T-helper 2 cell (primary cell): ENCODE measurements around the gene TMEM209.
"Not testable (repeated sequence)": the region's sequence is repeated elsewhere in the genome, so short reads cannot be mapped to it uniquely, and the experiment has no call there.

Source experiments
- DNase-seq, 5 experiments: peaks; one replicate each; pipeline versions ENCODE4 v3.0.0 to v3.0.0-alpha.2; 2012 to 2022

Gene TMEM209

DNA sequence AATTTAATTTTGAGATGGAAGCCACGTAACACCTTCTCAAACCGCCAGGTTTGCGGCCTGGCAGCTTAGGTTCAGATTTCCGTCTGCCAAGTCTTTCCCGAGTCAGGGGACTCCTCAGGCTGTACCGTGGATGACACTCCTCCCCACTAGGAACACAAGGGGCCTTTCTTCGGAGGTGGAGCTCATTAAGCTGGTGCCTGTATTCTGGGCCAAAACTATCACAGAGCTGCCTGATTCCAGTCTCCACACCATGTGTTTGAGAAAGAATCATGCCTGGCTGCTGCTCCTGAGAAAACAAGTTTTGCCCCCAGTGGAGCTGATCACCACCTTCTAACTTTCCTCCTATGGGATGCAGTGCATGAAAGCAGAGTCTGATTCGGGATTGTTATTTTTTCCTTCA lies 44.8 kb downstream of the TMEM209 start:
- DNase-seq: no peak

DNA sequence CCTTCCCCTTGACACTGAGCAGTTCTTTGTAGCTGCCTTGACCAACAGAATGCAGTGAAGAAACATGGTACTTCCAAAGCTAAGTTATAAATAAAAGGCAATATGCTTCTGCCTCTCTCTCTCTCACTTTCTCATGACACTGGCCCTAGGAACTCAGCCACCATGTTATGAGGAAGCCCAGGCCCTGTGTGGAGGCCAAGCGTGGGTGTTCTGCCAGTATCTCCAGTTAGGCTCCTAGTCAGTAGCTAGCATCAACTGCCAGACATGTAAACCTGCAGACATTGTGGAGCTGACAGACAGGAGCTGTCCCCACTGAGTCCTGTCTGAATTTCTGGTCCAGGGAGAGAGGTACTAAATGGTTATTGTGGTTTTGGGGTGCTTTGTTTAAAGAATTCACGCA lies 45.2 kb downstream of the TMEM209 start:
- DNase-seq: no peak

DNA sequence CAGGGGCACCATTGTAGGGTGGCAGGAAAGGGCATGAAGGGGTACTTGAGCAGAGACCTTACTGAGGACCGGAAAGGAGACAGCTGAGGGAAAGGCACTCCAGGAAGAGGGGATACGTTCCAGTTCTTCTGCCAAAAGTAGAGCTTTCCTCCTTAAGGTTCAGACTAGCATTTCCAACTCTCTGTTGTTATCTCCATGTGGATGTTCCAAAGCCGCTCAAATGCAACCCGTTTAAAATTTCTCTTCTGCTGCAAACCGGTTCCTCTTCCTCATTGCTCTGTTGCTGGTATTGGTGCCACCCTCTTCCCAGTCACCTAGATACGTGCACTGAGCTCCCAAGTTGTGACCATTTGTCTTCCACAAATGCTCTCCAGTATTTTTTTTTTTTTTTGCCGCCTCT lies 47.5 kb downstream of the TMEM209 start:
- DNase-seq: no peak

DNA sequence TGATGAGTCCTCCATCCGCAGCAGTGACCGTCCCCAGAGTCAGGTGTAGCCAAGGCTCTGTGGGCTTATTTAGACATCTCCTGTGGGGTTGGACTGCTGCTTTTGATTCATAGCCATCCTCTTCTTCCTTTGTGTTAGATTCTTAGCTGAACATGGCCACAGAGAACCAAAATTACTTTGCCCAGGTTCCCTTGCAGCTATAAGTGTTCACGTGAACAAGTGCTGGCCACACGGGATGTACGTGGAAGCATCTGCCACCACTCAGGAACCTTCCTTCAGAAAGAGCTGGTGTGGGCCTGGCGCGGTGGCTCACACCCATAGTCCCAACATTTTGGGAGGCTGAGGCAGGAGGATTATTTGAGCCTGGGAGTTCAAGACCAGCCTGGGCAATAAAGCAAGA lies 49.1 kb downstream of the TMEM209 start:
- no peak for DNase-seq

DNA sequence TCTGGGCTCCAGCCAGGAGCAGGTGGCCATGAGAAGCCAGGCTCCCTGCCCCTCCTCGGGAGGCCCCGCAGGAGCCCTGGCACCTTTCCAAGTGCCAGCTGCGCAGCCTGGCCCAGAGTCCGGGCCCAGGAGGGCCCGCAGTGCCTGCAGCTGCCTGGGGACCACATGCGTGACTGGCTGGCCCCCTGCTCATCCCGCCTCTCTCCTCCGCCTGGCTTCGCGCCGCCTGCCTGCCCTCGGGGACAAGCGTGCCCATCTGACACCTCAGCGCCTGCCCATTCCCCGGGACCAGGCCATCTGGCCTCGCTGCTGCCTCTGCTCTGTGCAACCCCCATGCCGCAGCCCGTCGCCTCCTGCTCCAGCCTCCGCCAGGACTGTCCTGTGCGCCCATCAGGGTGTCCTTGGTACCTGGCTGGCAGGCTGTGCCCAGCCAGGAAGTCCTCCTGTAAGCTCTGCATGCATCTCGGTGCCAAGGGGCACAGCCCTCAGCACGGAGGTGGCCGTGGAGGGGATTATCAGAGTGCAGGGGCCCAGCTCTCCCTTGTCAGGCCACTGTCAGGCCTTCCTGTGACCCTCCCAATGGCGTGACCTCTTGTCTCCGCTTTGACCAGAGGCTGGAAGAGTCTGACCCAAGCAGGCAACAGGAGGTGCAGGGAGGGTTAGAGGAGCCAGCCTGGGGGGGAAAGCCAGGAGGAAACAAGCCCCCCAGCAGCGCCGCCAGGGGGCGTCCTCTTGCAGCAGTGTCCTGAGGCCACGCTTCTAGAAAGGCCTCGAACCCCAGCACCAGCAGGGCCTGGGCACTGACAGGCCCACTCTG lies 50.5 kb downstream of the TMEM209 start:
- DNase-seq: no peak

DNA sequence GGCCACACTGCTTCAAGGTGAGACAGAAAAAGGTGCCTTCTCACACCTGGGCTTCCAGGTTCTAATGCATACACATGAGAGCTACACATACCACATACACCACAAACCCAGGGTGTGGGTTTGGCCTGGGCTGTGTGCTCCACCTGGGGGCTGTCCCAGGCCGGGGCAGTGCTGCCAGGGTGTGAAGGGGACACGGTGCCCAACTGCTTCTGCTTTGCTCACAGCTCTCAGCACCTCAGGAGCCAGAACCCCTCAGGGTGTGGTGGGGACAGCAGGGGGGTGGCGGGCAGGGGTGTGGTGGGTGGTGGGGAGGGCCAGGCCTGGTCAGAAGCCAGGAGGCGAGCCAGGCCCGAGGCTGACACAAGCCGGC lies 51.1 kb downstream of the TMEM209 start:
- DNase-seq: no peak

DNA sequence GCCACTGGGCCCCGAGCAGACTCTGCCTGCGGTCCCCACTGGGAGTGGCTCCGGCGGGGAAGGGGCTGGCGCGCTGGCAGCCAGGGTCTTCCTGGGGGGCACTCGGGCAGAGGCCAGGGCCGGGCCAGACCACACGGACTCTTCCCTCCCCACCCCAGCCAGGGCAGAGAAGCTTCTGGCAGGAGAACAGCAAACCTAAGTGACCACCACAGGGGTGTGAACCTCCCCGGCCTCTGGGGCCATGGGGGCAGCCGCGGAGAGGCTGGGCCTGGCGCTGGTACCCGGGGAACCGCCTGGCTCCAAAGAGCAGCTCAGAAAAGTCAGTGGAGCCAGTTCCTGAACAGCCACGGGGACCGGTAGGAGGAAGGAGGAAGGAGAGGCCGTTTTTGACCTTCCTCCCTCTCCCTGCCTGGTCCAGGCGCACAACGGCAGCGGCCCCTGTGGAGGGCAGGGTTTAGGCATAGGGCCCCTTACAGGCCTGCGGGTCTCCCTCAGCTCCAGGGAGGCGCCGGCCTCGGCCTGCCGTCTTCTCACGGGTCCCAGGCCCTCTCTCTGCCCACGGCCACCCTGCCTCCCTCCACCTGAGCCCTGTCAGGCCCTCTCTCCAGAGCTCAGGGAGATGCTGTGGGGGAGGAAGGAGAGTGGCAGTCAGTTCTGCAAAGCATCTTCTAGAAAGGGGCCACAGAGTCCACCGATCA lies 51.8 kb downstream of the TMEM209 start:
- no peak for DNase-seq

DNA sequence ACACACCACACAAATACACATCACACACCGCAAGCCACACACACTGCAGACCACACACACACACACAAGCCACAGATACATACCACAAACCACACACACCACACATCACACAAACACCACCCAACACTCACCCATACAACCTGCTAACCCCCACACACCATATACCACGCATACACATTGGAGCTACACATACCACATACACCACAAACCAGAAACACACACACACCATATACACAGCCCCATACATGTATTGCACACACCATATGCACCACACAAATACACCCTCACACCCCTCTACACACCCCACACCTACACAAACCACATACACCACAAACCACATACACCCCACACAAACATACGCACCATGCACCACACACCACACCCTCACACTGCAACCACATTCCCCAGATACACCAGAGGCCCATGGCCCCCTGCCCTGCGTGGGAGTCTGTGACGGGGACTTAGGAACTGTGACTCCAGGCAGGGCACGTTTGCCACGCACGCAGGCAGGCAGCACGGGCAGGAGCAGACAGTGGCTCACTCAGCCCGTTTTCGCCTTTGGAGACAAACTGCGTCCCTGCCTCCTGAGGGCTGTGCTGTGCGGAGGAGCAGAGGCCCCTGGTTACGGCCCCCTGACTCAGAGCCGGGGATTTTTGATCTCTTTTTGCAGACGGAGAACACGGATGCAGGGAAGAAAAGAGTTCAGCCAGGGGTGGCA lies 52.6 kb downstream of the TMEM209 start:
- DNase-seq: no peak

DNA sequence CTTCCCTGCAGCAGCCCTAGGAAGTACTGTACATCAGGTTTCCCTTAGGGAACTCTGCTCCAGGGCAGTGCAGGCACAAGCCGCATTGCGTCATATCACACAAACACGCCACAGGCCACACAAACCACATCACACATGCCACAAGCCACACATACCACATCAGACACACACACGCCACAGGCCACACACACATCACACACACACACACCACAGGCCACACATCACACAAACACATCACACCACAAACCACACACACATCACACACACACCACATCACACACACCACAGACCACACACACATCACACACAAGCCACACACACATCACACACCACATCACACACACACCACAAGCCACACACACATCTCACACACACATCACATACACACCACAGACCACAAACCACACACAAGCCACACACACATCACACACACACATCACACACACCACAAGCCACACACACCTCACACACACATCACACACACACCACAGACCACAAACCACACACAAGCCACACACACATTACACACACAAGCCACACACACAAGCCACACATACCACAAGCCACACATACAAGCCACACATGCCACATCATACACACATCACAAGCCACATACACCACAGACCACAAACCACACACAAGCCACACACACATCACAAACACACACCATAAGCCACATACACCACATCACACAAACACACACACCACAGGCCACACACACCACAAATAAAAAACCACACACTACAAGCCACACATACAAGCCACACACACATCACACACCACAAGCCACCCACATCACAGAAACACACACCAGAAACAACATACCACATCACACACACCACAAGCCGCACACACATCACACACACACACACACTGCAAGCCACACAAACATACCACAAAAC lies 53.4 kb downstream of the TMEM209 start:
- peak in 3 of 5 experiments; percentile 19 to 79 (median 58) for DNase-seq

DNA sequence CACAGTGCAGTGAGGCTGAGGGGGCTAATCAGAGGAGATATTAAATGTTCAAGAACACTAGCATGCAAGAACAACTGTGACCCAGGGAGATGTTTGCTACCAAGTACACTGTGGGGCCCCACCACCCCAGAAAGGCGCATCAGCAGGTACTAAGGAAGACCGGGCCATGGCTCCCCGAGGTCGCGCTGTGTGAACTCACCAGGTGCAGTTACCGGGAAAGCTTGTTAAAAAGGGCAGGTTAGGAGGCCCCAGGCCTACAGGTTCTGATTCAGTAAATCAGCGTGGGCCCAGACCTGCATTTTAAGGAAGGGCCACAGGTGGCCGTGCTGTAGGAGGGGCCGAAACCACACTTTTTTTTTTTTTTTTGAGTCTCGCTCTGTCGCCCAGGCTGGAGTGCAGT lies 54.6 kb downstream of the TMEM209 start:
- DNase-seq: no peak

DNA sequence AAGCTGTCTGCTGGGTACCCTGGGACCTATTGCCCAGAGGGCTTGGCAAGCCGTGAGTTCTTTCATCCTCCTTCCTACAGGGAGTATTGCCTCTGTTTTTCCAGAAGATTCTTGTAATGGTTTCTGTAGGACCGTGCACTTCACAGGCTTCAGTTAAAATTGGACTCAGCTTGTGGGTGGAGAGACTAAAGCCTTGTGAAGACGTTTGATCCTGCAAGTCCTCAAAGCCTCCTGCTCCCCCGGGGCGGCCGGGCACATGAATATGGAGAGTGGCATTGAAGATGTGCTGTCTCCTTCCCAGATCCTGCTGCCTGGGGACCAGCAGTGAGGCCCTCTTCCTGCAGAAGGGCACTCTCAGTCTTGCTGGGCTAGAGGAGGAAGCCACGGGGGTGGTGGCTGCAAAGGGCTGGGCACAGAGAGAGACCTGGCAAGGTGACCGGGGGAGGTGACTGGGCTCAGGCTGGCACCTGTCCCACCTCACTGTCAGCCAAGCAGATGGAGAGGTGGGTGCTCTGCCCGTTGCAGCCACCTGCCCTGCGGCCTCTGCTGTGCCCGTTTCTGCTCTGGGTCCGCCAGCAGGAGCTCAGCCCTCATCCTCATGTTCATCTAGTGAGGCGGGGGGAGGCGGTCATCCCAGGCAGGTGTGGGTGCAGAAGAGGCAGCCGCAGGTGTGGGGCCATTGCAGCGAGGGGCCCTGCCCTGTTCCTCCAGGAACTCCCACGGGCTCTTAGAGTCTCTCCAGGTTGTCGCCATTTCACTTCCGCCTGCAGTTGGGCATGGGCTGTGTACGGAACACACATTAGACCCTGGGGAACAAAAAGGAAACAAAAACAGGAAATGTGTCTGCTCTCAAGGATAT lies 55.7 kb downstream of the TMEM209 start:
- no peak for DNase-seq

DNA sequence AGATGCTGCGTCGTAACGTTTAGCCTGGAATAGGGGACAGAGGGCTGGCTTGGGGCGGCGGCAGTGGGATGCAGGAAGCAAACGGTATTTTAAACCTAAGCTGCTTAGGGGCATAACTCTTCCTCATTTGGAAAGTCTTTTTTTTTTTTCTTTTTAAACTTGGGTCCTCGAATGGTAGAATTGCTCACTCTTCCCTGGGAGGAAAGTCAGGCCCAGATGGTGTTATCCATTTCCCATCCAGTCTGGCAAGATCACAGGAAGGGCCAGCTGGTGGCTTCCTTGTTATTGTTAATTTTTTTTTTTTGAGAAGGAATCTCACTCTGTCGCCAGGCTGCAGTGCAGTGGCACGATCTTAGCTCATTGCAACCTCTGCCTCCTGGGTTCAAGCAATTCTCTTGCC lies 56.6 kb downstream of the TMEM209 start:
- DNase-seq: no peak

DNA sequence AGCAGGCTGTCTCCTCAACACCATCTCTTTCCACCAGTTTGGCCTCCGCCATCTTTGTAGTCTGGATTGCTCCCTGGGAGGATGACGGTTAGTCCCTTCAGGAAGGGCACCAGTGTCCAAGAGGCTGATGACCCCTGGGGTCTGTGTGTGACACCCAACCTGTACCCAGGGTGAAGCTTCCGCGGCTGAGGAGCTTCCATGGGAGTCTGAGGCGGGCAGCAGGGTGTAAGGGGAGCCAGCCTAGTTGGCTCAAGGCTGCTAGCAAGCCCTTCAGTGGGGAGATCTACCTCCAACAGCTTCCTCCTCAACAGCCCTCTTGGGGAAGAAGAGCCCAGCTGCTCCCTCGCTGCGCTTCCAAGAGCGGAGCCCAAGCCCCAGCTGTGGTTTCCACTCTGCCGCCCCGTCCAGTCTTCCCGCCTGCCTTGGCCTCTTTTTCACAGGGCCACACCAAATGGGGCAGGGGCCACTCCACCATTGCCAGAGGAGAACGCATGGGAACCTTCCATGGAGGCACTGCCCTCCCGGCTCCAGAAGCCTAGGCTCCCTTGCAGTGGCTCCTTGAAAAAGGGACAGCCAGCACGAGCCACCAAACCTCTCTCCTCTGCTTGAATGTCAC lies 57.4 kb downstream of the TMEM209 start:
- no peak for DNase-seq

DNA sequence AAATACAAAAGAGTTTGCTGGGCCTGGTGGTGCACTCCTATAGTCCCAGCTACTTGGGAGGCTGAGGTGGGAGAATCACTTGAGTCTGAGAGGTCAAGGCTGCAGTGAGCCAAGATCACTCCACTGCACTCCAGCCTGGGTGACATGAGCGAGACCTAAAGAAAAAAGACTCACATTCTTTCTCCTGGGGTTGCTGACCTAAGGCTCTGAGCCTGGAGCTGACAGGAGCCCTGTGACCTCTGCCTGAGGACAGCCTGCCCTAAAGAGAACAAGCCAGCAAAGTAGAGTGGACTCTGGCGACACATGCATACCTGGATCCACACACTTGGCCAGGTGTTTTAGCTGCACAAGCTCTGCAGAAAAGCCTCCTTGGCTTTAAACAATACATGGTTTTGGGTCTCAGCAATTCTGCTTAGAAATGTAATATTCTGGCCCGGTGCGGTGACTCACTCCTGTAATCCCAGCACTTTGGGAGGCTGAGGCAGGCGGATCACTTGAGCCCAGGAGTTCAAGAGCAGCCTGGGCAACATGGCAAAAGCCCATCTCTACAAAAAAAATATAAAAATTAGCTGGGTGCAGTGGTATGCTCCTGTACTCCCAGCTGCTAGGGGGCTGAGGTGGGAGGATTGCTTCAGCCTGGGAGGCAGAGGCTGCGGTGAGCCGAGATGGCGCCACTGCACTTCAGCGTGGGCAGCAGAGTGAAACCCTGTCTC lies 58.4 kb downstream of the TMEM209 start:
- no peak for DNase-seq

DNA sequence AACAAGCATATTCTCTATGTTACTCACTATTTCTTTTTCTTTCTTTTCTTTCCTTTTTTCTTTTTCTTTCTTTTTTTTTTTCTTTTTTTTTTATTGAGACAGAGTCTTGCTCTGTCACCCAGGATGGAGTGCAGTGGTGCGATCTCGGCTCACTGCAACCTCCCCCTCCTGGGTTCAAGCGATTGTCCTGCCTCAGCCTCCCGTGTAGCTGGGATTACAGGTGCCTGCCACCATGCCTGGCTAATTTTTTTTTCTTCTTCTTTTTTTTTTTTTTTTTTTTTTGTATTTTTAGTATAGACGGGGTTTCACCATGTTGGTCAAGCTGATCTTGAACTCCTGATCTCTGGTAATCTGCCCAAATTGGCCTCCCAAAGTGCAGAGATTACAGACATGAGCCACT lies 59.1 kb downstream of the TMEM209 start:
- DNase-seq: not testable (repeated sequence)

DNA sequence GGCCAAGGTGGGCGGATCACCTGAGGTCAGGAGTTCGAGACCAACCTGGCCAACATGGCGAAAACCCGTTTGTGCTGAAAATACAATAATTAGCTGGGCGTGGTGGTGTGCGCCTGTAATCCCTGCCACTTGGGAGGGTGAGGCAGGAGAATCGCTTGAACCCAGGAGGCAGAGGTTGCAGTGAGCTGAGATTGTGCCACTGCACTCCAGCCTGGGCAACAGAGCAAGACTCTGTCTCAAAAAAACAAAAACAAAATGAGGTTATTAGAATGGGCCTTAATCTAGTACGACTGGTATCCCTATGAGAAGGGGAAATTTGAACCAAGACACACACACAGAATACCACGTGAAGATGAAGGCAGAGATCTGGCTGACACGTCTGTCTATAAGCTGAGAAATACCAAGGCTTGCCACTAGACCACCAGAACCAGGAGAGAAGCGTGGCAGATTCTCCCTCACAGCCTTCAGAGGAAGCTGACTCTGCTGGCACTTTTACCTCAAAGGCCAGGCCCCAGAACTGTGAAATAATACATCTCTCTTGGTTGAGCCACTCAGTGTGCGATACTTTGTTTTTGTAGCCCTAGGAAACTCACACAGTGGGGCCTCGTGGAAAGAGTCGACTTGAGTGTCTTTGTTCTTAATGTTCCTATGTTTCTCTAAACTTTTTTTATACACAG lies 59.6 kb downstream of the TMEM209 start:
- DNase-seq: no peak

DNA sequence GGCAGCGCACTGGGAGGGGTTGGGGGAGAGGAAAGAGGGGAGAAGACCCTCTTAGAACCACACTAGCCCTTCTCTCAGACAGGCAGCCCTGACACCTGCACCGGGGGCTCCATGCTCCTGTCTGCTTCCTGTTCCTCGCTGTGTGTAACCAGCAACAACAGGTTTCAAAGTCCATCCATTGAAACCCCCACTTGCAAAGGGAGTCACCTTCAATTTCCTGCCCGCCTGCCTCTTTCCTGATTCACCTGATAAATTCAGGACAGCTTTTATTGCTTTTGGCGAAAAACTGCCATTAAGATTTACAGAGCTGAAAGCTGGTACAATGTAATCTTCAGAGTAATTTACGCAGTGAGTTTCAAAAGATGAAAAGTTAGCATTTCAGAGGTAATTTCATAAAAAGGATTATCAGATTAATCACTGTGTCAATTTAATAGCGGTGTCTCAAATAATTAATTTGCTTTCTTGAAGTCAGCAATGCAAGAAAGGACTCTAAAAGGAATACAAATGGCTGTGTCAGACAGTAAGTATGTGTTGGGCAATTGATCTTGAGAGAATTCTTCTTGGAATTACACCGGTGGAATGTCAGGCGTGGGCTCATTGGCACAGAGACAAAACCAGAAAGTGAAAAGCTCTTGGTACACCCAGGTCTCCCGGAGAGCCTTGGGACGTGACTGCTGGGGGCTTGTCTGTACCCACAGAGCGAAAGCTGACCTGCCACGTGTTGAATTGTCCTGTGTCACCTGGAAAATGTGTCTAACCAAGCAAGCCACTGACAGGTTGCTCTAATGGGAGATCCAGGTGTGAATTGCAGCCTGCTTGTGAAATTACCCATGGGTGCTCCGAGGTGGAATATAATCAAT lies 60.7 kb downstream of the TMEM209 start:
- DNase-seq: no peak

DNA sequence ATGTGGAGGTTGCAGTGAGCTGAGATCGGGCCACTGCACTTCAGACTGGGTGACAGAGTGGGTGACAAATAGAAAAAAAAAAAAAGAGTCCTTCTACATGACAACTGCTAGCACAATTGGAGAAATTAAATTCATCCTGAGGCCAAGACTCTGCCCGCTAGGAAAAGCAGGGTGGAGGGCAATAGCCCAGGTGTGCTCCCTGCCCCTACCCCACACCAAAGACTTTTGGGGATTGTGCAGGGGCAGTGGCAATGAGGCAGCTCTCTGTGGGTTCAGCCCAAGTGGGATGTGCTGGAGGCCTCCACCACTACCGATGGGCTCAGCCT lies 61.3 kb downstream of the TMEM209 start:
- DNase-seq: no peak

DNA sequence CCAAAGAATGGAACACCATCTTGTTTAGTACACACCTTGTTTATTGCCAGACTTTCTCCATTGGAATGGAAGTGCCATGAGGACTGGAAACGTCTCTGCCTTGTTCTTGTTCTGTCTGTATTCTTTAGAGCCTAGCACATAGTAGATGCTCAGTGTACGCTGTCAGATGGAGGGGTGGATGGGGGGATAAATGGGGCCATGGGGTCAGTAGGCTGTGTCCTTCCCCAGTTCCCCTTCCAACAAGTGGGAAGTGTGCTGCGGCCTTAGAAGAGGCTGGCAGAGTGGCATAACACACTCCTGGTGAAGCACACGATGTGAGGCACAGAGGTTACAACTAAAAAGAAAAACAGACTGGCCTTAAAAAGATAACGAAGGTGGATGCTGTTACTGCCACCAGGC lies 61.9 kb downstream of the TMEM209 start:
- no peak for DNase-seq
